ENCODE results near the gene PUM2.

DNA sequence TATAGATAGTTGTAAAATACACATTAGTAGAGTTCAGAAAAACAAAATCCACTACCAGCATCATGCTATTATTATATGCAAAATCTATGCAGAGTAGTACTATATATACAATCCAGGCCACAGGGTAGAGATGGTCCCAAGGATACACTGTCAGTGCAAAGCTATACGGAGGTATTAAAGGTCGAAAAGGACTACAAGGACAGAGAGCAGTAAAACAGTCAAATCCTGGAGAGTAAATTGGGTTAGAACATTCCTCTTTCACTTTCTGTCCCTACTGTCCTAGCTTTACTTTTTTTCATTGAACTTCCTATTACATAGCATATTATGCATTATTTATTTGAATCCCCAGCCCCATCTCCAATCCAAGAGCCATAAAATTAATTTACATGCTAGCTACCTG, 86.0 kb downstream of the PUM2 start:
- TF ChIP-seq, protein P1, sequence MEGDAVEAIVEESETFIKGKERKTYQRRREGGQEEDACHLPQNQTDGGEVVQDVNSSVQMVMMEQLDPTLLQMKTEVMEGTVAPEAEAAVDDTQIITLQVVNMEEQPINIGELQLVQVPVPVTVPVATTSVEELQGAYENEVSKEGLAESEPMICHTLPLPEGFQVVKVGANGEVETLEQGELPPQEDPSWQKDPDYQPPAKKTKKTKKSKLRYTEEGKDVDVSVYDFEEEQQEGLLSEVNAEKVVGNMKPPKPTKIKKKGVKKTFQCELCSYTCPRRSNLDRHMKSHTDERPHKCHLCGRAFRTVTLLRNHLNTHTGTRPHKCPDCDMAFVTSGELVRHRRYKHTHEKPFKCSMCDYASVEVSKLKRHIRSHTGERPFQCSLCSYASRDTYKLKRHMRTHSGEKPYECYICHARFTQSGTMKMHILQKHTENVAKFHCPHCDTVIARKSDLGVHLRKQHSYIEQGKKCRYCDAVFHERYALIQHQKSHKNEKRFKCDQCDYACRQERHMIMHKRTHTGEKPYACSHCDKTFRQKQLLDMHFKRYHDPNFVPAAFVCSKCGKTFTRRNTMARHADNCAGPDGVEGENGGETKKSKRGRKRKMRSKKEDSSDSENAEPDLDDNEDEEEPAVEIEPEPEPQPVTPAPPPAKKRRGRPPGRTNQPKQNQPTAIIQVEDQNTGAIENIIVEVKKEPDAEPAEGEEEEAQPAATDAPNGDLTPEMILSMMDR (IDR thresholded peaks at IDR 0.05; ENCODE audit: insufficient read depth, low read length, poor library complexity, severe bottlenecking) = no peak
- TF ChIP-seq EZH2phosphoT487 (conservative IDR thresholded peaks at IDR 0.05; ENCODE audit: low read length) = no peak
